ENCODE results near the gene TAB2.

The TAB2 gene

DNA sequence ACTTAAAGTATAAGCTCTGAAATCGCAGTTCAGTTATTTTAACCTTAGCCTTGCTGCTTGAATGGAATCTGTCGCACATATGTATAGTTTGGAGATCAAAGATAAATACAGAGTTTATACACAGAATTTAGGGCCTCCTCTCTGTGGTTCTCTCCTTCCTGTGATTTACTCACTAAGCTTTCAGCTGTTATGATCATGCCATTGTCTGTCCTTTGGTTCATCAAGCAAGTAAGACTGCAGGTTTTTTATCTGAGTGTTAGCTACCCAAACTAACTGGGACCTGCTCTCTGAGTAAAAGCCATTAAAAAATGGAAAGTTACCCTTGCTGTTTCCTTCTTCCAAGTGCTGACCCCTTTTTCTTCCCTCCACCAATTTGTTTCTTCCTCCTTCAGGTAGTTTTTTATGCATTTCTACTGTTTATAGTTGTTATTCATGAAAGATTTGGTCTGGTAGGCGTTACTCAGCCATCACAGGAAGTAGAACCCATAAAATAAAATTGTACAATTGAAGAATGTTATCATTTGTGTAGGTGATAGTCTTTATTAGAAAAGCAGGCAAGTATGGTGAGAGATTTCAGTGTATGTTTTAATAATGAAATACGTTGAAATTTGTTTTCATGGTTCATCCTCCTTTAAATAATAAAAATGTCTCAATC lies 48.9 kb downstream of the TAB2 start:
- DNase-seq (ENCODE audit: low read depth in 3 of 3, low spot score in 1 of 3), result no peak

DNA sequence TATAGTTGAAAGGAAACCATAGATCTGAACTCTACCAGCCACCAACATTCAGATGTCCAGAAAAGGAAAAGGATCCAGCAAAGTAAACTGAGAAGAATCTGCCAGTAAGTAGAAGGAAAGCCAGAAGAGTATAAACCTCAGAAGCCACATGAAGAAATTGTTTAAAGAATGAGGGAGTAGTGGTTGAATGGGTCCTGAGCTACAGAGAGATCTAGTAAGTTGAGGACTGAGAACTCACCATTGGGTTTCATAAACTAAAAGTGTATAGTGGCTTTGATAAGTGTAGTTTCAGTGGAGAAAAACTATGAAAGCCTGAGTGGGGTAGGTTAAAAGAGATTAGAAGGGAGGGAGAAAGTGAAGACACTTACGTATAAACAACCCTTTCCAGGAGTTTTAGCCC lies 50.6 kb downstream of the TAB2 start:
- no peak for DNase-seq (ENCODE audit: low read depth in 3 of 3, low spot score in 1 of 3)

DNA sequence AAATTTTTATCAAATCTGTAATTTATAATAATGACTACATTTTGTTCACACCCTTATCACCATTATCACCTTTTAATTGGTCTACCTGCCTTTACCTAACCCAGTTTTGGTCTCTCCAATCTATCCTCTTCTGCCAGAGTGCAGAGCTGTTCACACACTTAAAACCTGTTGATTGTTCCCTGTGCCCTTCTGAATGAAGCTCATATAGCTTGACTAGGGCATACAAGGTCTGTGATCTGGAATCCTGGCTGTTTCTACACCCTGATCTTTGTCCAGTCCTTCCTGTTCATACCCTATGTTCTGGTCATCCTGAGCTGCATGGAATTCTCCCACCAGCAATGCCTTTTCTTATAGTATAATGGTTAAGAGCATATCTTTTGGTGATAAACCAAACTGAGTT lies 53.6 kb downstream of the TAB2 start:
- no peak for DNase-seq (ENCODE audit: low read depth in 3 of 3, low spot score in 1 of 3)

DNA sequence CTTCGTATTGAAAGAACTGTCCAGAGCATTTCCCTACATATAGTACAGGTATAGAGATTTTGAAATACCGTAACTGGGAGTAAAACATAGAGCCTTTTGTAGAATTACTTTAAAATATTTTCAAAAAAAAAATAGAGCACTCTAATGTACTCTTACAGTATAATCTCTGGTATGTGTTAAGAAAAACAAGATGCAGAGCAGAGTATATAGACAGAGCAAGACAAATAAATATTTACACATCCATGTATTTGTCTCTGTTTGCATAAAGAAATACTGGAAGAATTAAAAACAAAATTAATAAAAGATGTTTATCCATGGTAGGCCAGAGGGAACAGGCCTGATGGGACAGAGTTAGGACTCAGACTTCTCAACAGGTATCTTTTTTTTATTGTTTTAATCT lies 54.5 kb downstream of the TAB2 start:
- no peak for DNase-seq (ENCODE audit: low read depth in 3 of 3, low spot score in 1 of 3)

DNA sequence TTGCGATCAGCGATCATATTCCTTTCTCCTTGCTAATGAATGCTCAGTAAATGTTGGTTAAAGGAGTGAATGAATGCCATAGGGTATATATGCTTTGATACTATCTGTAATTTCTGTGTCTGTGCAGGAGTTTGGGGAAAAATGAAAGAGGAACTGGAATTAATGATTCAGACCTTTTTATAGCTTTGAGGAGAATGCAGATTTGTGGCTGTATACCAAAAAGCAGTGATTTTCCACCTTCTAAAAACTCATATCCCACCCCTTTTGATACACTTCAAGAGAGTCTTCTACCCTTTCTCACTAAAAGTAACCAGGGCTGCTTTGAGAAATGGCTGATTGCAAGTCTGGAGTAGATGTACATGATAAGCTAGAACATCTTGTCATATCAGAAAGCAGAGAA lies 56.0 kb downstream of the TAB2 start:
- no peak for DNase-seq (ENCODE audit: low read depth in 3 of 3, low spot score in 1 of 3)

DNA sequence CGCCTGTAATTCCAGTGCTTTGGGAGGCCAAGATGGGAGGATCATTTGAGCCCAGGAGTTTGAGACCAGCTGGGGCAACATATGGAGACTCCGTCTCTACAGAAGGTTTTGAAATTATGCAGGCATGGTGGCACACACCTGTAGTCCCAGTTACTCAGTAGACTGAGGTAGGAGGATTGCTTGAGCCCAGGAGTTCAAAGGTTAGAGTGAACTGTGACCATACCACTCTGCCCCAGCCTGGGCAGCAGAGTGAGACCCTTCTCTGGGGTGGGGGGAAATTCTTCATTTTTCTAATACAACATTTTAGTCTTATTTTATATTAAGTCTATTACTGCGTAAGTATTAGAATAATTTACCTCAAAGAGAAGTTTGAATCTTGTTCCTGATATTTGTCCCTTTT lies 62.5 kb downstream of the TAB2 start:
- DNase-seq (ENCODE audit: low read depth in 3 of 3, low spot score in 1 of 3), result no peak

DNA sequence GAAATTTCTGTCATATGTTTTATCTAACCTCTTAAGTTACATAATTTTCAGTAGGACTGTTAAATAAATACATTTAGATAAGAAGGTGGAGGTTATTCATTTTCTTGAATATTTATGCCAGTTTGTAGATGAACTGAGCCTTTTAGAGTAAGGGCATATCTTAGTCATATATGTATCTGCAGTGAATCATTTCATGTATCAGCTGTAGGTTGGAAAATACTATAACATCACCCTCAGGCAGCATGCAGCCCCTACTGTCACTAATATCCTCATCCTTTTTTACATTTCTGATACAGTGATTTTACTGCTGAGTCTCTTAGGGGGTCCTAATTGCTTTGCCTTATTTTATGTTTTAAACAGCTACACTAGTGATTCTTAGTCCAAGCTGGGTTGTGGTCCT lies 63.0 kb downstream of the TAB2 start:
- DNase-seq (ENCODE audit: low read depth in 3 of 3, low spot score in 1 of 3), result no peak

DNA sequence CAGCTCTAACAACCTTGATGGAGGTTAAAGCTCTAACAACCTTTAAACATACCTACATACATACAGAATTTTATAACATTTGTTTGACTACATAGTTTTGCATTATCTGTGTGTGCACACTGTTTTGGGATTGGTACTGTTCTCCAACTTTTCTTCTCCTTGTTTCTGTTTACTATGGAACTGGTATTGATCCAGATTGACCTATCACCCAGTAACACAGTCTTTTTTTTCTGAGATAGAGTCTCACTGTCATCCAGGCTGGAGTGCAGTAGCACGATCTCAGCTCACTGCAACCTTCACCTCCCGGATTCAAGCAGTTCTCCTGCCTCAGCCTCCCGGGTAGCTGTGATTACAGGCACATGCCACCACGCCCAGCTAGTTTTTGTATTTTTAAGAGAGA lies 65.9 kb downstream of the TAB2 start:
- no peak for DNase-seq (ENCODE audit: low read depth in 3 of 3, low spot score in 1 of 3)

DNA sequence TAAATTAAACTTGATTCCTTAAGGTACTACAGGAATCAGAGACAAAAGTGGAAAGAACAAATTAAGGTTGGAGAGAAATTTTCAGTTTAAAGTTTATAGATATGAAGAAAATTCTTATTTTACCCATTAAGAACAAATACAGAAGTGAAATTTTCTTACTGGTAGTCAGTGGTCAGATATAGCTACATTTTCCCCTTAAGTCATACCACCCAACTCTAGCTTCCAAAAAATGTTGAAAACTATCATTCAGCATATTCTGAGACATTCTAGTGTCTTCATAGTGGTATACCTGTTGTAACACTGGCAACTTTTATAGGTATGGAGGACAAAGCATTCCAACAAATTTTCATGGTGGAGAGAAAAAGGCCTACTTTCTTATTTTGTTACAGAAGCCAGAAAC lies 67.0 kb downstream of the TAB2 start:
- DNase-seq (ENCODE audit: low read depth in 3 of 3, low spot score in 1 of 3), result no peak

DNA sequence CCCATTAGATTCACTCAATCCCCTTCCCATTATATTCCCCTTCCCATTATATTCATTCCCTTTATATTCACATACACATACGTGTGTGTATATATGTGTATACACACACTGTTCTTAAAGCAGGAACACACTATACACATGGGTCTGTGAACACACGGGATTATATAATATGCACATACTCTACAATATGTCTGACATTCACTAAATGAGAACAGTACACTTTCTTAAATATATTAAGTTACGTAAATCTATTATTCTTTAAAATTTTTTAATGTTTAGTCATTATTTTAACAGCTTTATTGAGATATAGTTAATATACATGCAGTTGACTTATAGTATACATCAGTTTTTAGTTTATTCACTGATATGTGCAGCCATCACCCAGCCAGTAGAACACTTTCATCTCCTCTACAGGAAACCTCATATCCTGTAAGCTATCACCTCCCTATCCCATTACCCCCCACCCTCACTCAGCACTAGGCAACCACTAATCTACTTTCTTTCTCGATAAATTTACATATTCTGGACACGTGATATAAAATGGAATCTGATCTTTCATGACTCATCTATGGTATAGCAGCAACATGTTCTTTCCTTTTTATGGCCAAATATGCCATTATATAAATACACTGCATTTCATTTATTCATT lies 68.6 kb downstream of the TAB2 start:
- DNase-seq (ENCODE audit: low read depth in 3 of 3, low spot score in 1 of 3), result no peak

DNA sequence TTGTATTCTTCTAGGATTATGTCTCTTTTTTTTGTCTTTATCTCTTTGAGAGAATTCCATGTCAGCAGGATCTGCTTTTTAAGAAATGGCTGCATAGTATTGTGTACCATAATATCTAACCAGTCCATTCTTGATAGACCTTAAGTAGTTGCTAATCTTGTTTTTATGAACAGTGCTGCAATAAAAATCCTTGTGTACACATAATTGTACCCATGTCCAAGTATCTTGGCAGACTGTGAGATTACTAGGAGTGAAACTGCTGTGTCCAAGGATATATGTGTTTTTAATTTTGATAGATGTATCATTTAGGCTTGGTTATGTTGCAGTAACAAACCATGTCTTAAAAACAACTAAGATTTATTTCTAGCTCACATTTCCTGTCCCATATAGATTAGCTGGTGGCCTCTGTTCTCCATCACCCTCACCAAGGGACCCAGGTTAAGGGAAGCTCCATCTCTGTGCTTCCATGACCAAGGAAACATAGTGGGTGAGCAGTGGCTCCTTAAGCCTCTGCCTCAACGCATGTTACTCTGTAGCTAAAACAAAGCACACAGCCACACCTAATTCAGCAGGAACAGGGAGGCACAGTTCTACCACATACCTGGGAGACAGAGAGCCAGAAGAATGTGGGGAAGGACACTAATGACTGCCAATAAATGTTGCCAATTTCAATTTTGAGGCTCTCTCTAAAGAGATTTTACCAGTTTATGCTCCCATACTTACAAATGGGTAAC lies 70.4 kb downstream of the TAB2 start:
- DNase-seq (ENCODE audit: low read depth in 3 of 3, low spot score in 1 of 3), result no peak

DNA sequence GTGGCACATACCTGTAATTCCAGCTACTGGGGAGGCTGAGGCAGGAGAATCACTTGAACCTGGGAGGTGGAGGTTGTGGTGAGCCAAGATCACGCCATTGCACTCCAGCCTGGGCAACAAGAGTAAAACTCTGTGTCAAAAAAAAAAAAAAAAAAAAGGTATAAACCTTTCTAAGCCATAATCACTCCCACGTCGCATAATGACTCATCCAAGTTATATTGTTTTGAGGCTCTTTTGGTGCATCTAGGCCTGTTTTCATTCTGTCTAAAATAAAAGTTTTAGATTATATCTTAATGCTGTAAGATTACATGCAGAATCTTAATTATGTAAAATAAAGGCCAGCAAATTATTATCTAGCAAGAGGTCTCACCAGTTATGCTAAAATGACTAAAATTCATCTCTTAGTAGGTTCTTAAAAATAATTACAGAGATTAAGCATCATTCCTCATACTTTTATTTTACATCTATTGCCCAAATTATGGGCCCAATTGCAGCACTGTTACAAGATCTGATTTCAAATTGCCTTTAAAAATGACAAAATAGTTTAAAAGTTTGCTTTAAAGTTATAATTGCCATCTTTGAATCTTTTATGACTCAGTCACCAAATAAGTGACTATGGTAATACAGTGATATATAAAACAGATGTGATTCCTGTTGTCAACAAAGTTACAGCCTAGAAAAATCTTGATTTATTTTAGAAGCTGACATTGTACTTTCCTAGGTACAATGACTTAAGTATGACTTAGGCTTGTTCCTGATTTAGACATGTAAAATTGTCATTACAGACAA lies 72.2 kb downstream of the TAB2 start:
- no peak for DNase-seq (ENCODE audit: low read depth in 3 of 3, low spot score in 1 of 3)

DNA sequence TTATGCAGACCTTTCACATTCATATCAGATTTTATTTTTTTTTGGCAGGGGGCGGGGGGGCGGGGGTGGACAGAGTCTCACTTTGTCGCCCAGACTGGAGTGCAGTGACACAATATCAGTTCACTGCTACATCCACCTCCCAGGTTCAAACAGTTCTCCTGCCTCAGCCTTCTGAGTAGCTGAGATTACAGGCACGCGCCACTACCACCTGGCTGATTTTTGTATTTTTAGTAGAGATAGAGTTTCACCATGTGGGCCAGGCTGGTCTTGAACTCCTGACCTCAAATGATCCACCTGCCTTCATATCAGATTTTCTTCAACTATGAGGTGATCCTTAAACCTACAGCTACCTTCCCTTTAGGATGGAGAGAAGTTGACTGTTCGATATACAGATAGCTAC lies 74.6 kb downstream of the TAB2 start:
- DNase-seq (ENCODE audit: low read depth in 3 of 3, low spot score in 1 of 3), result no peak

DNA sequence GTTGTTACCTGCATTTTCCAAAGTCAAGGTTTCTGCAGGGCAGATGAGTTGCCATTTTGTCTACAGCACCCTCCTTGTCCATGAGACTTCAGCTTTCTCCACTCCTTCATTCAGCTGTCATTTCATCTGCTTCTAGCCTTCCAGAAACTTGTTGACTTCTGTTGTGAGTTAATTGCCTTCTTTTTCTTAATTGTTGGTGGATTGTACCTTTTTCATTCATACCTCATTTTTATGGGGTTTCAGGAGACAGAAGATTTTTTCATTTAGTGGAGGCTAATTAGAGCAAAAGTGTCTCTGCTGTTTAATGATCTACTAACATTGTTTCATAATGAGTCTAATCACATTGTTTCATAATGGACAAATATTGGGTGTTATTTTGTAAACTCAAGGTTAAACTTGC lies 75.0 kb downstream of the TAB2 start:
- no peak for DNase-seq (ENCODE audit: low read depth in 3 of 3, low spot score in 1 of 3)

DNA sequence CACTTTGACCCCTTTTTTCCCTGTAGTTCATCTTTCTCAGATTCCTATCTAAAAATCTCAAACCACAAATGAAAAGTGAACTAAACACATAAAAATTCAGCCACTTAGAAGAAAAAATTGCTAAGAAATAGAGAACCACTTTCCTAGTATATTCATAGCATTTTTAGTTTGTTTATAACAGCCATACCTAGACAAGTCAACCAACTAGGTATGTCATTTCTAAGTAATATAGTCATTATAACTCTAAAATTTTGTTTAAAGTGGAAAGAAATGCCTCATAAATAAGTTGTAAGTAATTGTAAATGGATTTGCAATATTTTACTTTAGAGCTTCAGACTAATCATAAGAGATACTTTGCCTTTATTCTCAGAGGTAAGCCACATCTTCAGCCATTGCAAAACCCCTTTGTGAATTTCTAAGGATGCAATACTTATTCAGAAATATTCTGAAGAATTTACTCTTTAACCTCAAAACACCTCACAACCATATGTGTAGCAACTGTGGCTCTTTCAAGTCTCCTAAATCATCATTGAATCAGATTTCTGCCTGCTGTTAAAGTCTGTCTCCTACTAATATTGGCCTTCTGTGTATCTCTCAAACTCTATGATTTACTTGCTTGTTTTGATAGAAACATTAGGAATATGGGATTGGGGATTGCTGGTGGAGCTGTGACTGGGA lies 75.6 kb downstream of the TAB2 start:
- no peak for DNase-seq (ENCODE audit: low read depth in 3 of 3, low spot score in 1 of 3)

DNA sequence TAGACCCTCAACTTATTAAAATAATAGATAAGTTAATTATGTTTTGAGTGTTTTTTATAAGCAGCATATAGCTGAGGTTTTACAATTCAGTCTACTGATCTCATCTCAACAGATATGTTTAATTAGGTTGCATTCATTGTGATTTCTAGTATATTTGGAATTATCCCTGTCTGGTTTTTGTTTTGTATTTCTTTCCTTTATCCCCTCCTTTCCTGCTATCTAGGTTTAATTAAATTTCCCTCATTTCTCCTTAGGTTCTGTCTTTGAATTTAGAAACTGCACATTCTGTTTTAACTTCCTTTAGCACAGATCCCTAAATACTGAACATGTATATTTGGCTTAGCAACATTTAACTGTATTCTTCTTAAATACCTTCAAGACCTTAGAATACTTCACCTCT lies 77.7 kb downstream of the TAB2 start:
- DNase-seq (ENCODE audit: low read depth in 3 of 3, low spot score in 1 of 3), result no peak

DNA sequence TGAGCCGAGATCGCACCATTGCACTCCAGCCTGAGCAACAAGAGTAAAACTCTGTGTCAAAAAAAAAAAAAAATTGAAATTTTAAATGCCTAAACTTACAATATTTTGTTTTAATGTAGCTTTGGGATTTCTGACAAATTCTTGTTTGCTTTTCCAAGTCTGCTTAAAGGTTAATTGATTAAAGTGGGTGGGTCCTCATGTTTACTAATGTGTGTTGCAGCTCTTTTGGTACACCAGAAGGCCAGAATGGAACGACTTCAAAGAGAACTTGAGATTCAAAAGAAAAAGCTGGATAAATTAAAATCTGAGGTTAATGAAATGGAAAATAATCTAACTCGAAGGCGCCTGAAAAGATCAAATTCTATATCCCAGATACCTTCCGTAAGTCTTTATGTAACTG lies 79.9 kb downstream of the TAB2 start:
- DNase-seq (ENCODE audit: low read depth in 3 of 3, low spot score in 1 of 3), result no peak

DNA sequence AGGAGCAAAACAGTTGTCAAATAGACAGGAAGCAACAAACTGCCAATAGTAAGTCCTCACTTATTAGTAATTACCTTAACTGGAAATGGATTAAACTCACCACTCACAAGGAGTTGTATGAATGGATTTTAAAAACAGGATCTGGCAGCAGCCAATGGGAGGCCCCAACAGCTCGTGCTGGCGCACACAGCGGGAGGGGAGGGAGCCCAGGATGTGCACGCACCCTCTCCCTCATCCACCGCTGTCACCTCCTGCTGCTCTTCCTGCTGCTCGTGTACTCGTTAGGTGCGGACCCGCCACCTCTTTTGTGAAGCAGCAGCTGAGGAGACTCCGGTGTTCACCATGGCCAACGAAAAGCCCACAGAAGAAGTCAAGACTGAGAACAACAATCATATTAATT lies 82.5 kb downstream of the TAB2 start, which contains the start of gene SUMO4:
Gene SUMO4 (plus strand): TSS at position 213 of the 400 bp plus-strand sequence. CDS start 130 bp downstream, at position 343.
- DNase-seq (ENCODE audit: low read depth in 3 of 3, low spot score in 1 of 3), result no peak

DNA sequence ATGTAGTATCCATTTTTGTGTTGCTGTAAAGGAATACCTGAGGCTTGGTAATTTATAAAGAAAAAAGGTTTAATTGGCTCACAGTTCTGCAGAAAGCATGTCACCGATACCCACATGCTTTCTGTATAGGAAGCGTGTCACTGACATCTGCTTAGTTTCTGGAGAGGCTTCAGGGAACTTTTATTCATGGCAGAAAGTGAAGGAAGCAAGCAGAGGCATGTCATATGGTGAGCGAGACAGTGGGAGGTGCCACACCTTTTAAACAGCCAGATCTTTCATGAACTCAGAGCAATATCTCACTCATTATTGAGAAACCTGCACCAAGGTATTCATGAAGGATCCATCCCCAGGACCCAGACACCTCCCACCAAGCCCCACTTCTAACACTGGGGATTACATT lies 86.0 kb downstream of the TAB2 start:
- DNase-seq (ENCODE audit: low read depth in 3 of 3, low spot score in 1 of 3), result no peak

DNA sequence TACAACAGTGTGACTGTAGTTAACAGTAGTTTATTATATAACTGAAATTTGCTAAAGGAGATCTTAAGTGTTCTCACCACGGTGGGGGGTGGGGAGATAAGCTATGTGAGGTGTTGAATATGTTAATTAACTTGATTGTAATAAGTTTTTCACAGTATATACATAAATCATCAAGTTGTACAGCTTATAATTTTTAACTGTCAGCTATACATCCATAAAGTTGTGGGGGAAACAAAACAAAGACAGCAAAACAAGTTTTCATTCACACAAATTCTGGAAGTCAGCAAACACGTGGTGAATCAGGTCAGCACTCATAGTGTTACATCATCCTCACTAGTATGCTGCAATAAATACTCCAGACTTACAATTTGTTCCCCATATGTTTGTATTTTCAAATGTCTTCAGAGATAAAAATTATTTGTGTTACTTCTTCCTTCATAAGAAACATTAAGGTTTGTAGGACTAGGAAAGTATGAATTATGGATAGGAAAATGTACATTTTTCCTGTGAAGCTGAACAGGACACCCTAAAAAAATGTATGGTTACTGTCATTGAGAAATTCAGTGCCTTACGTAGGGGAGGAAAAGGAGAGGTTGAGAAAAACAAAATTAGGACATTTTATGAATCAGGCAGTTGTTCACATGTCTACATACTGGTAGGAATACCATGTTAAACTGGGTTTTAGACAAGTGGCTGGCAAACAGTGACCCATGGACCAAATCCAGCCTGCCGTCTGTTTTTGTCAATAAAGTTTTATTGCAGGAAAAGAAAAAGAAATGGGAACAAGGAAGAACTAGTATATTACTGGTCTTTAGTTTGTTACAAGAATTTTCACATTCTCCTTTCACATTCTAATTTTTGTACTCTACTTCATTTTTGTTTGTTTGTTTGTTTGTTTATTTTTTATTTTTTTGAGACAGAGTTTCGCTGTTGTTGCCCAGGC lies 88.6 kb downstream of the TAB2 start:
- DNase-seq (ENCODE audit: low read depth in 3 of 3, low spot score in 1 of 3), result no peak

Measured in stimulated activated CD4-positive, alpha-beta T cell treated with anti-CD3 and anti-CD28 coated beads, TNF-alpha, amount 100 ng/mL, for 1 hour (primary cell).